Tibial nerve (tissue), 4 donors: Measurements from ENCODE around the gene RAB26. TPM values are rescaled to one million over a fixed set of nuclear protein-coding genes. Genes with fewer than 3 reads are reported as not detected.

Experiments used
- DNase-seq, 2 donors: peaks; one replicate each; pipeline ENCODE4 v3.0.0-alpha.2; 2019; ENCODE audit warnings: low spot score in 2 of 2
- H3K27ac ChIP-seq, 4 donors: fragments of 200-600 bp; sonication (generic) in 3 of 4; one replicate each; pipeline ENCODE4 v1.5.1; 2017 to 2019; ENCODE audit warnings: mild to moderate bottlenecking in 1 of 4
- H3K27me3 ChIP-seq, 2 donors: fragments of 200-600 bp; sonication (generic) in 1 of 2; one replicate each; pipeline versions ENCODE4 v1.5.1 to v1.6.0; 2017 to 2019
- H3K36me3 ChIP-seq, 3 donors: fragments of 200-600 bp; sonication (generic); one replicate each; pipeline ENCODE4 v1.5.1; 2018 to 2019
- H3K4me1 ChIP-seq, 4 donors: fragments of 200-600 bp; sonication (generic) in 3 of 4; one replicate each; pipeline ENCODE4 v1.5.1; 2017 to 2019
- H3K4me3 ChIP-seq, 4 donors: fragments of 200-600 bp; sonication (generic) in 3 of 4; one replicate each; pipeline ENCODE4 v1.5.1; 2017 to 2019; ENCODE audit warnings: mild to moderate bottlenecking in 1 of 4, moderate library complexity in 1 of 4
- H3K9me3 ChIP-seq, 4 donors: fragments of 200-600 bp; sonication (generic) in 3 of 4; one replicate each; pipeline ENCODE4 v1.5.1; 2017 to 2019
- CTCF ChIP-seq, 5 experiments: fragments of 200-600 bp in 3 of 5; fragments of 450-650 bp in 2 of 5; sonication (generic) in 3 of 5; IDR thresholded peaks; one replicate each; pipeline ENCODE4 v1.5.1; 2016 to 2019; ENCODE audit warnings: antibody characterized with exemption in 5 of 5, mild to moderate bottlenecking in 3 of 5, moderate library complexity in 2 of 5
- EP300 ChIP-seq, 2 donors: sonication (generic); formaldehyde crosslinking; IDR thresholded peaks; one replicate each; pipeline ENCODE4 v1.6.1; 2017; ENCODE audit warnings: antibody characterized with exemption in 2 of 2, mild to moderate bottlenecking in 1 of 2
- POLR2A ChIP-seq, 2 donors: fragments of 450-650 bp; IDR thresholded peaks; one replicate each; pipeline ENCODE4 v1.6.1; 2017; ENCODE audit warnings: antibody characterized with exemption in 2 of 2, mild to moderate bottlenecking in 2 of 2, moderate library complexity in 2 of 2
- WGBS, 2 donors: methylation state at CpG; one replicate each; pipeline ENCODE4 v1.1.5; 2018; 5-methylcytosine and 5-hydroxymethylcytosine counted together
- total RNA-seq, 4 donors: library from RNA; depleted of rRNA; stranded (reverse); fragments of >200 nt; gene quantifications; one replicate each; pipeline ENCODE4 v1.1.0, GENCODE V29; 2016

Gene RAB26
- total RNA-seq, 4 donors from 2014 or later = not detected

GRCh38 chr16:2156849-2157224, 8.4 kb downstream of the RAB26 start:
- Histone ChIP-seq H3K27me3 (no peaks in the 10 kb centered on the region), H3K36me3 (peaks cover 0 to under 1% (median 0%) of the 10 kb centered on the region in 3 donors), H3K27ac (peak overlapping the region; percentile 71 to 96 (median 85)), H3K9me3 (no peaks in the 10 kb centered on the region), H3K4me1 (peaks cover 0 to 86% (median 71%) of the 10 kb centered on the region in 4 donors), H3K4me3 (peak overlapping the region; percentile 63 to 78 (median 72))
- no peak for DNase-seq
- 47 to 55% methylated on average over 5 of the region's 5 CpGs for WGBS, 2 donors
- no peak for TF ChIP-seq CTCF (IDR thresholded peaks at IDR 0.05)
- TF ChIP-seq EP300 (IDR thresholded peaks at IDR 0.05) = no peak
- TF ChIP-seq POLR2A (IDR thresholded peaks at IDR 0.05) = no peak

GRCh38 chr16:2157480-2158261, 9.2 kb downstream of the RAB26 start:
- Histone ChIP-seq H3K27ac (peak overlapping the region; percentile 71 to 96 (median 85)), H3K4me3 (no peak overlapping the region), H3K27me3 (no peaks in the 10 kb centered on the region), H3K4me1 (peaks cover 0 to 86% (median 67%) of the 10 kb centered on the region in 4 donors), H3K36me3 (no peaks in the 10 kb centered on the region), H3K9me3 (no peaks in the 10 kb centered on the region)
- no peak for DNase-seq
- TF ChIP-seq EP300 (IDR thresholded peaks at IDR 0.05) = no peak
- no peak for TF ChIP-seq POLR2A (IDR thresholded peaks at IDR 0.05)
- no peak for TF ChIP-seq CTCF (IDR thresholded peaks at IDR 0.05)
- WGBS, 2 donors = 63 to 71% methylated on average over 17 to 25 of the region's 27 CpGs

- DNase-seq = no peak
- Histone ChIP-seq H3K9me3 (no peaks in the 10 kb centered on the region), H3K27ac (peak overlapping the region; percentile 71 to 96 (median 85)), H3K27me3 (no peaks in the 10 kb centered on the region), H3K36me3 (peaks cover 0 to 3% (median 0%) of the 10 kb centered on the region in 3 donors), H3K4me3 (no peak overlapping the region), H3K4me1 (peaks cover 0 to 82% (median 62%) of the 10 kb centered on the region in 4 donors)
- no peak for TF ChIP-seq EP300 (IDR thresholded peaks at IDR 0.05)
- no peak for TF ChIP-seq CTCF (IDR thresholded peaks at IDR 0.05)
- no peak for TF ChIP-seq POLR2A (IDR thresholded peaks at IDR 0.05)
- WGBS, 2 donors = 64 to 68% methylated on average over 14 to 15 of the region's 15 CpGs
These were observed 9.8 kb downstream of the RAB26 start for GRCh38 chr16:2158262-2158638.

GRCh38 chr16:2159175-2159838, 10.9 kb downstream of the RAB26 start:
- Histone ChIP-seq H3K4me3 (peak overlapping the region; percentile 8 to 44 (median 28)), H3K27me3 (no peaks in the 10 kb centered on the region), H3K27ac (peak overlapping the region; percentile 71 to 96 (median 85)), H3K9me3 (no peaks in the 10 kb centered on the region), H3K36me3 (peaks cover 0 to 9% (median 0%) of the 10 kb centered on the region in 3 donors), H3K4me1 (peaks cover 0 to 72% (median 52%) of the 10 kb centered on the region in 4 donors)
- 3 to 38% methylated on average over 12 of the region's 24 CpGs for WGBS, 2 donors
- TF ChIP-seq EP300 (IDR thresholded peaks at IDR 0.05) (peak; percentile 64 to 75), POLR2A (IDR thresholded peaks at IDR 0.05) (peak in 1 of 2 donors; percentile 56), CTCF (IDR thresholded peaks at IDR 0.05) (peak in 1 of 5 experiments; percentile 9)
- peak; percentile 64 to 68 for DNase-seq
